NCI-H345 treated with DMSO at 0.1 percent for 48 hours (cell line): Measurements from ENCODE around the gene SHC4.
"Not testable (repeated sequence)": the region's sequence is repeated elsewhere in the genome, so short reads cannot be mapped to it uniquely, and the experiment has no call there.

Experiments
- DNase-seq: peaks from one replicate; lab custom pipeline; 2025; ENCODE audit not compliant: unreplicated experiment; lab: John Stamatoyannopoulos, UW

Gene SHC4

GRCh38 chr15:48970926-48971325, 7.2 kb upstream of the SHC4 start:
- not testable (repeated sequence) for DNase-seq

GRCh38 chr15:48968066-48968465, 4.3 kb upstream of the SHC4 start:
- DNase-seq: no peak

GRCh38 chr15:48967336-48967735, 3.6 kb upstream of the SHC4 start:
- no peak for DNase-seq

GRCh38 chr15:48966595-48967301, 3.0 kb upstream of the SHC4 start:
- DNase-seq: no peak

- DNase-seq: no peak
Measured at GRCh38 chr15:48965972-48966371, 2.3 kb upstream of the SHC4 start.

- no peak for DNase-seq
Measured at GRCh38 chr15:48964898-48965297, 1.2 kb upstream of the SHC4 start.

- no peak for DNase-seq
Measured at GRCh38 chr15:48962662-48963523, 826 bp downstream of the SHC4 start.

- DNase-seq: no peak
Measured at GRCh38 chr15:48955967-48956366, 7.8 kb downstream of the SHC4 start.

GRCh38 chr15:48955370-48955769, 8.3 kb downstream of the SHC4 start:
- DNase-seq: no peak

- DNase-seq: no peak
Measured at GRCh38 chr15:48954538-48954937, 9.2 kb downstream of the SHC4 start.

GRCh38 chr15:48946840-48947187, 16.9 kb downstream of the SHC4 start:
- no peak for DNase-seq

GRCh38 chr15:48946074-48946839, 17.5 kb downstream of the SHC4 start:
- no peak for DNase-seq

- DNase-seq: no peak
Measured at GRCh38 chr15:48945386-48945785, 18.3 kb downstream of the SHC4 start.

GRCh38 chr15:48941904-48942303, 21.8 kb downstream of the SHC4 start:
- no peak for DNase-seq

- no peak for DNase-seq
Measured at GRCh38 chr15:48940508-48940907, 23.2 kb downstream of the SHC4 start.

GRCh38 chr15:48939648-48940047, 24.1 kb downstream of the SHC4 start:
- no peak for DNase-seq

GRCh38 chr15:48937886-48938285, 25.8 kb downstream of the SHC4 start:
- DNase-seq: no peak

GRCh38 chr15:48936666-48937065, 27.1 kb downstream of the SHC4 start:
- no peak for DNase-seq

GRCh38 chr15:48935236-48935635, 28.5 kb downstream of the SHC4 start:
- DNase-seq: no peak

- no peak for DNase-seq
Measured at GRCh38 chr15:48930735-48931134, 33.0 kb downstream of the SHC4 start.

GRCh38 chr15:48929661-48930060, 34.1 kb downstream of the SHC4 start:
- DNase-seq: no peak
